Germinal center (tissue), 1 donor: ENCODE measurements around the gene LRRK1.

Experiments
- DNase-seq: peaks from one replicate; pipeline ENCODE4 v3.0.0; 2012; ENCODE audit warnings: mixed read lengths, low spot score

Gene LRRK1

GRCh38 chr15:100890850-100891249, 28.3 kb upstream of the LRRK1 start:
- no peak for DNase-seq

- DNase-seq: no peak
These were observed 27.7 kb upstream of the LRRK1 start for GRCh38 chr15:100891307-100892012.

GRCh38 chr15:100892013-100892355, 27.2 kb upstream of the LRRK1 start:
- no peak for DNase-seq

- DNase-seq: no peak
These were observed 25.7 kb upstream of the LRRK1 start for GRCh38 chr15:100893261-100893963.

DNA sequence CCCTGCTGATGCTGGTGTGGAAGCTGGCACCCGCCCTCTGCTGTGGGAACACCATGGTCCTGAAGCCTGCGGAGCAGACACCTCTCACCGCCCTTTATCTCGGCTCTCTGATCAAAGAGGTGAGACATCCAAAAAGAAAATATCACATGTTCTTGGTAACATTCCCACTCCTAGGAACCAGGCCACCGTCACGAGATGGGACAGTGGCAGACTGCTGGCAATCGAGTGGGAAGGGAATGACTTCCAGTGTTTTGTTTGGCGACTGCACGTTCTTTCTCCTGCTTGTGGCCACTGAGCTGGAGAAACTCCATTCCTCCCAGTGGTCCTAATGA, 25.2 kb upstream of the LRRK1 start:
- DNase-seq: no peak

- no peak for DNase-seq
These were observed 23.4 kb upstream of the LRRK1 start for GRCh38 chr15:100895721-100896120.

DNA sequence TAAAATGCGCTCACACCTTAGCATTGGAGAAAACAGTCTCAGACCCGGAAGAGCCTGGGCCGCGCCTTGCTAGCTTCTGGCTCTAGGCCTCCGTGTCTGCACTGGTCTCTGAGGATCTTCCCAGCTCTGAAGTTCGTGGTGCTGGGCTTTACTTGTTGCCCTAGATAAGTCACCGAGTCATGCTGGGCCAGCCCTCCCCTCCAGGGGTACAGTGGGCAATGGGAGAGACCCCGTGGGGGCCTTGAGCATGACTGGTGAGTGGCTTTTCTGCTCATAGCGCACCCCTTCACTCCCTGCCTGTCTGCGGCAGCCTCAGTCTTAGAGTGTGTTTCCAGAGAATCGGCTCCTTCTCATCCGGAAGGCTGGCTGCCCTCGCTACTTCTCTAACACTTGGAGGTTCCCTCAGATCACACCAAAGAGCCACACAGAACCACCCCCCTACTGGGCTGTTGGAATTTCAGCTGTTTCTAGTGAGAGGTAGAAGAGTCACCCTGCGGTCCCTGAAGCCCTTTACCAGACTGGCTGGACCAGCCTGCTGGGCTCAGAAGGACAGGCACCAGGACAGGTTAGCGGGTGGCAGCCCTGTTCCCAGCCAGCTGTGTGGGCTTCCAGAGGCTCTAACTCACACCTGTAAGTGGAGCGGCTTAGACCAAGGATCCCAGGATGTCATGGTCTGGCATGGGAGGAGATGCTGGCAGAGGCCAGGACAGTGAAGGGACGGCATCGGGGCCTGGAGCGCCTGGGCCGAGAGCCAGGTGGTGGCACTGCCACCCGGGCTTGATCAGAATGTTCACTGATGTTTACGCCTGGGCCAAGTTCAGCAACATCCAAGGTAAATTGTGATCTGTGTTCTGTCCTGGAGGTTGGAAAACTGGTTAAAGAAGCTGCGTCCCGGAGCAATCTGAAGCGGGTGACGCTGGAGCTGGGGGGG, 21.7 kb upstream of the LRRK1 start:
- no peak for DNase-seq

- DNase-seq: no peak
These were observed 21.0 kb upstream of the LRRK1 start for GRCh38 chr15:100898152-100898490.

GRCh38 chr15:100898661-100899462, 20.3 kb upstream of the LRRK1 start:
- no peak for DNase-seq

GRCh38 chr15:100899601-100900000, 19.6 kb upstream of the LRRK1 start:
- no peak for DNase-seq

DNA sequence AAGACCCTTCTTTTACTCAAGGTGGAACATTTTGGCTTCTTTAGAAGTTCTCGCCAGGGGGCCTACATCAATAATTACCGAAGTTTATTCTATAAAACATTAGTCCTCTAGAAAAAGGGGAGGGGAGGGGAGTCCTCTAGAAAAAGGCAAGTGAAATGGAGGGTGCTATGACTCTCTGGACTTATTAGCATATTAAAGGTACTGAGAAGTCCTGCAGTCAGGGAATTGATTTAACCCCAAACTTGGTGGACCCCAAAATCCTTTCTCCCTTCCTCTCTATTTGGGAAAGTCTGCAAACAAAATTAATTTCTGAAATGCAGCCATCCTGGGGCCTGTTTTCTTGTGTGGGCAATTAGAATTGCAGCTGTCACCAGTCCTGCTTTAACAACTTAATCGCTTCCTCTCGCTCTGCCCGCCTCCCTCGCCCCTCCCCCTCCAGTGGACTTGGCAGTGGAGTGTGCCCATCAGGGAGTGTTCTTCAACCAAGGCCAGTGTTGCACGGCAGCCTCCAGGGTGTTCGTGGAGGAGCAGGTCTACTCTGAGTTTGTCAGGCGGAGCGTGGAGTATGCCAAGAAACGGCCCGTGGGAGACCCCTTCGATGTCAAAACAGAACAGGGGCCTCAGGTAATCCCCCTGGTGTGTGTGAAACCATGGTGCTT, 18.9 kb upstream of the LRRK1 start:
- no peak for DNase-seq

- no peak for DNase-seq
These were observed 18.4 kb upstream of the LRRK1 start for GRCh38 chr15:100900795-100901169.

- DNase-seq: no peak
These were observed 17.9 kb upstream of the LRRK1 start for GRCh38 chr15:100901296-100901695.

GRCh38 chr15:100901702-100902435, 17.3 kb upstream of the LRRK1 start:
- DNase-seq: no peak

GRCh38 chr15:100902436-100903167, 16.6 kb upstream of the LRRK1 start:
- no peak for DNase-seq

DNA sequence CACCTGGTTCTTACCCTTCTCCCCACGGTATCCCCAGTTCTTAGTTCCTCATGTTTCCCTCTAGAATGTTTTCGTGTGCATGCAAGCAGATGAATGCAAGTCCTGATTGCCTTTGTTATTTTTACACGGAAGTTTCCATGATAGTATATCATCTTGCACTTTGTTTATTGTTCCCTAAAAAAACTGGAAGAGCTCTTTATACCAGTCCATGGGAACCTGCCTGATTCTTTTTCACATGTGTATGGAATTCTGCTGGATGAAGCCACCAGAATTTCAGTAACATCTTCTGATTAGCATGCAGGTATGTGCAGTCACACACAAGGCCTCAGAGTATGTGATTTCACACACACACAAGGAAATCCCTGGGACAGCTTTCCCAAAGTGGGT, 16.0 kb upstream of the LRRK1 start:
- DNase-seq: no peak

DNA sequence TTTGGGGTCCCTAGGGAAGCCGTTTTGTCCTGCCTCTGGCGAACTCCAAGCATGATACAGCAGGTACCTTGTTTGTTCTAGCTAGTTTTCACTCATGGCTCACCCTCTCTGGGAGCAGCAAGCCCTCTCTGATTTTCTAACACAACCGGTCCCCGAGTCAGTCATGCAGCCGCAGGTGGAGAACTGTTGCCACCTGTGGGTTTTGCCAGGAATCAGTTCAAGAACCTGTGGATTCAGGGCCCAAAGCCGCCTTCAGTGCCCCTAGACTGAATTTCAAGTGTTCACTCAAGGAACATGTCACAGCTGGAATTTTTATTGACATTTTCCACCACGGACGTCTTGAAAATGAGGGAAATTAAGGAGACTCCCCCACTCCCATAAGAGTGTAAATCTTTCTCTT, 13.3 kb upstream of the LRRK1 start:
- no peak for DNase-seq

GRCh38 chr15:100908466-100908865, 10.7 kb upstream of the LRRK1 start:
- DNase-seq: no peak

GRCh38 chr15:100909565-100909964, 9.6 kb upstream of the LRRK1 start:
- no peak for DNase-seq
